OCI-LY1 (cell line): ENCODE results near the gene C1QTNF5.

Source experiments
- EZH2 ChIP-seq: fragments of 200-600 bp; sonication (generic), shearing (Covaris generic); IDR thresholded peaks from 2 replicates; pipeline ENCODE4 v1.8.0; 2017; ENCODE audit warnings: borderline replicate concordance, mixed run types, mild to moderate bottlenecking, antibody characterized with exemption, low read length, moderate library complexity, mixed read lengths
- TF ChIP-seq, protein P1 (sequence below): fragments of 200-600 bp; sonication (generic), shearing (Covaris generic); IDR thresholded peaks from 2 replicates; pipeline ENCODE4 v1.5.1; 2017; ENCODE audit warnings: mild to moderate bottlenecking, antibody characterized with exemption, low read length, moderate library complexity, mixed read lengths

DNA sequence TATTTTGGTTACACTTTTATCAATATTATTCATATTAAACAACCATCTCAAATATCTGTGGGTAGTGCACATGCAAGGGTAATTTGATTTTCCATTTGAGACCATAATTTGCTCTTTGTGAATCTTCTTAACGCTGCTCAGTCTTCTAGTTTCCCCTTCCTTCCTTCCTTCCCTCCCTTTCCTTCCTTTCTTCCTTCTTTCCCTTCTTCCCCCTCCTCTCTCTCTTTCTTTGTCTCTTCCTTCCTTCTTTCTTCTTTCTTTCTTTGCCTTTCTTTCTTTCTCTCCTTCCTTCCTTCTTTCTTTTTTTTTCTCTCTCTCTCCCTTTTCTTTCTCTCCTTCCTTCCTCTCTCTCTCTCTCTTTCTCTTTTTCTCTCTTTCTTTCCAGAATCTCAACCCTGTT, 10.4 kb downstream of the C1QTNF5 start:
- no peak for TF ChIP-seq EZH2
- TF ChIP-seq, protein P1, sequence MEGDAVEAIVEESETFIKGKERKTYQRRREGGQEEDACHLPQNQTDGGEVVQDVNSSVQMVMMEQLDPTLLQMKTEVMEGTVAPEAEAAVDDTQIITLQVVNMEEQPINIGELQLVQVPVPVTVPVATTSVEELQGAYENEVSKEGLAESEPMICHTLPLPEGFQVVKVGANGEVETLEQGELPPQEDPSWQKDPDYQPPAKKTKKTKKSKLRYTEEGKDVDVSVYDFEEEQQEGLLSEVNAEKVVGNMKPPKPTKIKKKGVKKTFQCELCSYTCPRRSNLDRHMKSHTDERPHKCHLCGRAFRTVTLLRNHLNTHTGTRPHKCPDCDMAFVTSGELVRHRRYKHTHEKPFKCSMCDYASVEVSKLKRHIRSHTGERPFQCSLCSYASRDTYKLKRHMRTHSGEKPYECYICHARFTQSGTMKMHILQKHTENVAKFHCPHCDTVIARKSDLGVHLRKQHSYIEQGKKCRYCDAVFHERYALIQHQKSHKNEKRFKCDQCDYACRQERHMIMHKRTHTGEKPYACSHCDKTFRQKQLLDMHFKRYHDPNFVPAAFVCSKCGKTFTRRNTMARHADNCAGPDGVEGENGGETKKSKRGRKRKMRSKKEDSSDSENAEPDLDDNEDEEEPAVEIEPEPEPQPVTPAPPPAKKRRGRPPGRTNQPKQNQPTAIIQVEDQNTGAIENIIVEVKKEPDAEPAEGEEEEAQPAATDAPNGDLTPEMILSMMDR: no peak
